Cardiac fibroblast (primary cell): ENCODE results near the gene LEP.

Experiments
- DNase-seq, 2 donors: peaks; one replicate each; pipeline versions ENCODE4 v3.0.0 to v3.0.0-alpha.2; 2010; ENCODE audit warnings: low read depth in 2 of 2
- H3K4me3 ChIP-seq, 2 donors: replicated peaks in 1 of 2; 1 replicate in 1 of 2; 2 replicates in 1 of 2; pipeline ENCODE4 v1.5.1; 2011; ENCODE audit warnings: low read depth in 2 of 2, low read length in 2 of 2, mild to moderate bottlenecking in 2 of 2, moderate library complexity in 1 of 2
- CTCF ChIP-seq: IDR thresholded peaks from one replicate; pipeline ENCODE4 v1.5.1; 2011; ENCODE audit warnings: low read depth, mild to moderate bottlenecking, low read length, inconsistent platforms

Gene LEP

GRCh38 chr7:128217967-128218652 is 23.0 kb upstream of the LEP start:
- H3K4me3 ChIP-seq, result no peak overlapping the region
- DNase-seq, result peak in 1 of 2 donors; percentile 18
- TF ChIP-seq CTCF, result peak; percentile 11

GRCh38 chr7:128219636-128220035 is 21.4 kb upstream of the LEP start:
- H3K4me3 ChIP-seq, result no peak overlapping the region
- DNase-seq, result no peak
- TF ChIP-seq CTCF, result no peak

GRCh38 chr7:128221929-128222403 is 19.1 kb upstream of the LEP start:
- peak; percentile 17 to 73 for DNase-seq
- TF ChIP-seq CTCF, result no peak
- no peak overlapping the region for H3K4me3 ChIP-seq

- TF ChIP-seq CTCF, result no peak
These were observed 14.7 kb upstream of the LEP start for GRCh38 chr7:128226132-128226980.

GRCh38 chr7:128227271-128227670 is 13.8 kb upstream of the LEP start:
- H3K4me3 ChIP-seq, result no peak overlapping the region
- no peak for TF ChIP-seq CTCF
- no peak for DNase-seq

More at GRCh38 chr7:128226132-128226980, 14.7 kb upstream of the LEP start:
- H3K4me3 ChIP-seq, result no peak overlapping the region
- no peak for DNase-seq

- no peak overlapping the region for H3K4me3 ChIP-seq
- no peak for TF ChIP-seq CTCF
- no peak for DNase-seq
These were observed 10.1 kb upstream of the LEP start for GRCh38 chr7:128231021-128231420.
